ENCODE measurements around the gene R3HDML. TPM values are rescaled to one million over a fixed set of nuclear protein-coding genes. Genes with fewer than 3 reads are reported as not detected.
"Not testable (repeated sequence)": the region's sequence is repeated elsewhere in the genome, so short reads cannot be mapped to it uniquely, and the experiment has no call there.

R3HDML gene
- polyA plus RNA-seq (2014; cell fraction: cytosol; rRNA removed) = not detected in 2 replicates
- polyA plus RNA-seq (2014; cell fraction: nucleus; rRNA removed) = not detected in 2 replicates

GRCh38 chr20:44336725-44337380 lies at the start of gene R3HDML:
Gene R3HDML, plus strand, starts transcription at chr20:44337043. Its CDS starts 115 bp downstream, at chr20:44337158.
- DNase-seq (ENCODE audit: low spot score) = no peak

GRCh38 chr20:44287272-44288097 lies 49.4 kb upstream of the R3HDML start:
- DNase-seq (ENCODE audit: low spot score) = no peak

- no peak for DNase-seq (ENCODE audit: low spot score)
These were observed 48.6 kb upstream of the R3HDML start for GRCh38 chr20:44288252-44288651.

- no peak for DNase-seq (ENCODE audit: low spot score)
These were observed 45.1 kb upstream of the R3HDML start for GRCh38 chr20:44291754-44292153.

GRCh38 chr20:44296011-44296410 lies 40.8 kb upstream of the R3HDML start:
- DNase-seq (ENCODE audit: low spot score) = no peak

GRCh38 chr20:44297721-44298120 lies 39.1 kb upstream of the R3HDML start:
- no peak for DNase-seq (ENCODE audit: low spot score)

- DNase-seq (ENCODE audit: low spot score) = not testable (repeated sequence)
These were observed 37.8 kb upstream of the R3HDML start for GRCh38 chr20:44299011-44299535.

GRCh38 chr20:44301285-44301684 lies 35.6 kb upstream of the R3HDML start:
- no peak for DNase-seq (ENCODE audit: low spot score)

GRCh38 chr20:44302026-44302669 lies 34.7 kb upstream of the R3HDML start:
- DNase-seq (ENCODE audit: low spot score) = no peak

- no peak for DNase-seq (ENCODE audit: low spot score)
These were observed 34.1 kb upstream of the R3HDML start for GRCh38 chr20:44302736-44303135.

GRCh38 chr20:44304383-44304782 lies 32.5 kb upstream of the R3HDML start:
- DNase-seq (ENCODE audit: low spot score) = no peak

GRCh38 chr20:44306927-44307326 lies 29.9 kb upstream of the R3HDML start:
- no peak for DNase-seq (ENCODE audit: low spot score)

GRCh38 chr20:44309763-44310663 lies 26.8 kb upstream of the R3HDML start:
- DNase-seq (ENCODE audit: low spot score) = no peak

- DNase-seq (ENCODE audit: low spot score) = peak; percentile 99
These were observed 25.9 kb upstream of the R3HDML start, which contains the start of gene FITM2 for GRCh38 chr20:44310664-44311639. Gene FITM2, minus strand, starts transcription at chr20:44311202. Its CDS starts 54 bp downstream, at chr20:44311148.

GRCh38 chr20:44314870-44315269 lies 22.0 kb upstream of the R3HDML start:
- DNase-seq (ENCODE audit: low spot score) = no peak

- DNase-seq (ENCODE audit: low spot score) = no peak
These were observed 16.9 kb upstream of the R3HDML start for GRCh38 chr20:44319839-44320422.

- no peak for DNase-seq (ENCODE audit: low spot score)
These were observed 12.5 kb upstream of the R3HDML start for GRCh38 chr20:44324343-44324742.

- no peak for DNase-seq (ENCODE audit: low spot score)
These were observed 10.3 kb upstream of the R3HDML start for GRCh38 chr20:44326391-44327159.

Data from SK-N-DZ (cell line).